Right lobe of liver (tissue), 6 donors: ENCODE results near the gene SAMHD1. TPM values are rescaled to one million over a fixed set of nuclear protein-coding genes. Genes with fewer than 3 reads are reported as not detected.

ENCODE experiments used
- ATAC-seq, 4 donors: fragments of 200-7000 bp; cut with Tn5 transposase; one replicate each; pipeline ENCODE4 v1.9.1; 2020; ENCODE audit warnings: mild to moderate bottlenecking in 4 of 4, moderate library complexity in 4 of 4
- DNase-seq, 3 donors: peaks; one replicate each; pipeline ENCODE4 v3.0.0-alpha.2; 2020
- H3K27ac ChIP-seq, 3 donors: fragments of 200-600 bp; one replicate each; pipeline ENCODE4 v1.8.0; 2022
- H3K27me3 ChIP-seq, 2 donors: fragments of 200-600 bp; one replicate each; pipeline ENCODE4 v1.8.0; 2022
- H3K36me3 ChIP-seq, 4 donors: fragments of 200-600 bp; sonication (generic) in 1 of 4; one replicate each; pipeline versions ENCODE4 v1.5.1 to v1.8.0; 2017 to 2022; ENCODE audit warnings: control low read depth in 1 of 4
- H3K4me1 ChIP-seq, 4 donors: fragments of 200-600 bp; sonication (generic) in 1 of 4; one replicate each; pipeline versions ENCODE4 v1.5.1 to v1.8.0; 2017 to 2022; ENCODE audit warnings: control low read depth in 1 of 4
- H3K4me3 ChIP-seq, 3 donors: fragments of 200-600 bp; one replicate each; pipeline ENCODE4 v1.8.0; 2022
- H3K9me3 ChIP-seq, 4 donors: fragments of 200-600 bp; sonication (generic) in 1 of 4; one replicate each; pipeline versions ENCODE4 v1.5.1 to v1.8.0; 2017 to 2022; ENCODE audit warnings: control low read depth in 1 of 4
- CTCF ChIP-seq, 4 donors: fragments of 200-600 bp in 3 of 4; fragments of 450-650 bp in 1 of 4; IDR thresholded peaks; one replicate each; pipeline versions ENCODE4 v1.5.1 to v1.8.0; 2016 to 2022; ENCODE audit warnings: antibody characterized with exemption in 4 of 4, mild to moderate bottlenecking in 2 of 4
- POLR2A ChIP-seq: fragments of 450-650 bp; IDR thresholded peaks from one replicate; pipeline ENCODE4 v1.6.1; 2017; ENCODE audit warnings: antibody characterized with exemption, mild to moderate bottlenecking
- WGBS: methylation state at CpG from one replicate; pipeline ENCODE4 v1.1.6; 2018; ENCODE audit warnings: low coverage, low lambda C conversion rate; ENCODE audit not compliant: insufficient coverage; ENCODE audit errors: missing lambda C conversion rate; 5-methylcytosine and 5-hydroxymethylcytosine counted together
- intact Hi-C, 2 donors: fragments of 100-400 bp; cut with DNase I; formaldehyde crosslinking; loops; one replicate each; pipeline versions ENCODE4 v1.11.2 to v1.14.1; 2022
- total RNA-seq, 6 experiments: library from RNA; depleted of rRNA in 2 of 6; stranded (reverse); fragments of >200 nt in 2 of 6; fragmentation: NEBNext Ultra II Directional in 3 of 6; extraction: Animal tissue kit (Norgen Biotek cat#: 25700) in 3 of 6; gene quantifications; one replicate each; pipeline versions ENCODE4 v1.1.0 to v1.2.4, GENCODE V29; 2016 to 2023
- donor health status: DM: no; HTN: yes; CAD: no.
- donor health status: DM: no; HTN: no; CAD: no.
- donor health status: DM: no; HTN: no; CAD: no.
- donor health status: DM: no; HTN: yes; CAD: no.
- donor health status: DM: no; HTN: yes; CAD: no.

The SAMHD1 gene
- total RNA-seq, 6 experiments from 2014 or later, result 22.6 to 40.5 (median 30.7) TPM

GRCh38 chr20:36975099-36975818, 23.8 kb upstream of the SAMHD1 start:
- Histone ChIP-seq H3K27me3 (no peaks in the 10 kb centered on the region), H3K9me3 (no peaks in the 10 kb centered on the region), H3K27ac (no peak overlapping the region), H3K4me3 (no peak overlapping the region), H3K36me3 (no peaks in the 10 kb centered on the region), H3K4me1 (no peaks in the 10 kb centered on the region)
- intact Hi-C loops, result no loop called here
- 42% methylated on average over 3 of the region's 3 CpGs for WGBS
- ATAC-seq (no peak), DNase-seq (no peak)
- no peak for TF ChIP-seq POLR2A
- no peak for TF ChIP-seq CTCF (IDR thresholded peaks at IDR 0.05)

GRCh38 chr20:36974660-36975059, 23.2 kb upstream of the SAMHD1 start:
- DNase-seq (no peak), ATAC-seq (no peak)
- Histone ChIP-seq H3K9me3 (no peaks in the 10 kb centered on the region), H3K4me3 (no peak overlapping the region), H3K4me1 (peaks cover 0 to 4% (median 0%) of the 10 kb centered on the region in 4 donors), H3K36me3 (no peaks in the 10 kb centered on the region), H3K27ac (no peak overlapping the region), H3K27me3 (no peaks in the 10 kb centered on the region)
- intact Hi-C loops, result no loop called here
- TF ChIP-seq CTCF (IDR thresholded peaks at IDR 0.05), result no peak
- no peak for TF ChIP-seq POLR2A
- 63% methylated on average over 3 of the region's 3 CpGs for whole genome bisulfite sequencing

- ATAC-seq, result no peak
- WGBS, result 89% methylated on average over 1 of the region's 1 CpG
- Histone ChIP-seq H3K4me1 (peaks cover 0 to 11% (median 0%) of the 10 kb centered on the region in 4 donors), H3K36me3 (no peaks in the 10 kb centered on the region), H3K27ac (no peak overlapping the region), H3K9me3 (no peaks in the 10 kb centered on the region), H3K4me3 (no peak overlapping the region), H3K27me3 (no peaks in the 10 kb centered on the region)
- no peak for TF ChIP-seq POLR2A
- TF ChIP-seq CTCF (IDR thresholded peaks at IDR 0.05), result no peak
- intact Hi-C loops, result no loop called here
- no peak for DNase-seq
Measured at GRCh38 chr20:36971103-36971502, 19.6 kb upstream of the SAMHD1 start.

GRCh38 chr20:36969478-36970186, 18.1 kb upstream of the SAMHD1 start:
- TF ChIP-seq POLR2A, result no peak
- TF ChIP-seq CTCF (IDR thresholded peaks at IDR 0.05), result no peak
- H3K27me3 ChIP-seq, result no peaks in the 10 kb centered on the region
- WGBS, result 50% methylated on average over 10 of the region's 10 CpGs
- H3K36me3 ChIP-seq, result no peaks in the 10 kb centered on the region
- H3K4me1 ChIP-seq, result peaks cover 0 to 11% (median 0%) of the 10 kb centered on the region in 4 donors
- DNase-seq, result no peak
- H3K4me3 ChIP-seq, result no peak overlapping the region
- ATAC-seq, result peak; percentile 71 to 85 (median 78)
- no peaks in the 10 kb centered on the region for H3K9me3 ChIP-seq
- intact Hi-C loops, result no loop called here
- H3K27ac ChIP-seq, result peak overlapping the region in 1 of 3 donors; percentile 2
